Raji (cell line): ENCODE data around the gene CFAP74.

Experiments
- POLR2A ChIP-seq: IDR thresholded peaks from 2 replicates; pipeline ENCODE4 v1.6.1; 2011; ENCODE audit warnings: low read depth, low read length, control low read depth; ENCODE audit not compliant: insufficient read depth

CFAP74 gene

GRCh38 chr1:2009101-2010053, 5.8 kb upstream of the CFAP74 start:
- no peak for TF ChIP-seq POLR2A

GRCh38 chr1:2004856-2005255, 1.3 kb upstream of the CFAP74 start:
- no peak for TF ChIP-seq POLR2A

GRCh38 chr1:2001773-2002411, 1.7 kb downstream of the CFAP74 start:
- TF ChIP-seq POLR2A = no peak

GRCh38 chr1:2000850-2001249, 2.7 kb downstream of the CFAP74 start:
- TF ChIP-seq POLR2A = no peak

GRCh38 chr1:2000432-2000831, 3.2 kb downstream of the CFAP74 start:
- no peak for TF ChIP-seq POLR2A

GRCh38 chr1:1997576-1997975, 6.0 kb downstream of the CFAP74 start:
- no peak for TF ChIP-seq POLR2A

DNA sequence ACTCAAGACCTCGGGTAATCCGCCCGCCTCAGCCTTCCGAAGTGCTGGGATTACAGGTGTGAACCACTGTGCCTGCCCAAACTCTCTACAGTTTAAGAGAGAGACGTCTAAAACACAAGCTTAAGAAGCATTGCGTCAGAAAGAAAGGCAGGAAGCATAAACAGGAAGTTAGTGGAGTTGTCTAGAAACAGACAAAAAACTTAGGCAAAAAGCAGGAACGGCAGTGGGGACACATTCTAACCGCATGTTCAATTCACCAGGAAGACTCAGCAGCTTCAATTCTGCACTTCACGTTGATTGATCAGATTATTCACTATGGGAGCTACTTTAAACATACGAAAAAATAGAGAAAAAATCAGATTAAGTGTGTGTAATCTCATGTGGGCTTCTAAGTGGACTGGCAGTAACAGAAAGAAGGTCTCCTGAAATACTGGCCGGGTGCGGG, 7.4 kb downstream of the CFAP74 start:
- TF ChIP-seq POLR2A = no peak

DNA sequence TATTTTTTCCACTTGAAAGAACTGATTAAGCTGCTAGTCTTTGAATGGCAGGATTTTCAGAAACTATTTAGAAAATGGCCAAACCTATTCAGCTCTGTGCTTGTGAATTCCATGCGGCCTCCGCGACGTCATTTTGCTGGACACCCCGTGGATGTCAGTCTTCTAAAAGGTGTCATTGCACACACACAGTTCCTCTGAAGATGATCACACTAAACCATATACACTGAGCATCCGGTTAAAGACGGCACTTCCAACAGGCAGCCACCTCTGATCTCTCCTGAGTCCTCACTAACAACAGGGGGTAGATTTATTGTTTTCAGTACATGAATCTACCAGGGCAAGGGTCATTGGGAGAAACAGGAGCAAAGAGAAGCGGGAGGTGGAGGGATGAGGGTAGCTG, 9.1 kb downstream of the CFAP74 start:
- TF ChIP-seq POLR2A = no peak

DNA sequence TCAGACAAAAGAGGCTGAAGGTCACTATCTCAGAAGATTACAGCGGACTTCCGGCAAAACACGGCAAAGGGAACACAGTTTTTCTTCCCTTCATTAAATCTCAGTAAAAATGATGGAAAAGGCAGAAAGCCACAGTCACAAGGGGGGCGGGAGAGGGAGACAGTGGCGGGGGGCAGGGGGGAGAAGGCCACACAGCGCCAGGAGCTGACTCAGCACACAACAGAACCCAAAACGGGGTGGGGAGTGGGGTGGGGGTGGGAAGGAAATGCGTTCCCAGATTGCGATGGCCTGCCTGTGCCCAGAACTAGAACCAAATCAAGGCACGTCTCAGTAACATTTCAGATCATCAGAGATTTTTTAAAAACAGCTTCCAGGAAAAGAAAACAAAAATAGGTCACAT, 13.4 kb downstream of the CFAP74 start:
- no peak for TF ChIP-seq POLR2A

DNA sequence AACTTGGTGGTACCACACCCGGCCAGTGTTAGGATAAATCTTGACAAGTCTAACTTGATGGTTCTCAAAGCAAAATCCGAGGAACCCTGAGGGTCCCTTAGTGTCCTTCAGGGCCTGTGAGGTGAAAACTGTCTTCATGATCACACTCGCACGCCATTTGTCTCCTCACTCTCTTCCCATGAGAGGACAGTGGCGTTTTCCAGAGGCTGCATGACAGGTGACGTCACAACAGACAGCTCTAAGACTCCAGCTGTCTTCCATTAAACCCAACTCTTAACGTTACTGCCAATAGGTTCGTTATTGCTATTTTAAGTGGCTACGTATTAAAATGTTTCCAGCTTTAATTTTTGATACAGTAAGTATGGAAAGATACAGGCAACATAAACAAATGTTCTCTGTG, 13.8 kb downstream of the CFAP74 start:
- TF ChIP-seq POLR2A = no peak

GRCh38 chr1:1989102-1989542, 14.5 kb downstream of the CFAP74 start:
- TF ChIP-seq POLR2A = no peak

DNA sequence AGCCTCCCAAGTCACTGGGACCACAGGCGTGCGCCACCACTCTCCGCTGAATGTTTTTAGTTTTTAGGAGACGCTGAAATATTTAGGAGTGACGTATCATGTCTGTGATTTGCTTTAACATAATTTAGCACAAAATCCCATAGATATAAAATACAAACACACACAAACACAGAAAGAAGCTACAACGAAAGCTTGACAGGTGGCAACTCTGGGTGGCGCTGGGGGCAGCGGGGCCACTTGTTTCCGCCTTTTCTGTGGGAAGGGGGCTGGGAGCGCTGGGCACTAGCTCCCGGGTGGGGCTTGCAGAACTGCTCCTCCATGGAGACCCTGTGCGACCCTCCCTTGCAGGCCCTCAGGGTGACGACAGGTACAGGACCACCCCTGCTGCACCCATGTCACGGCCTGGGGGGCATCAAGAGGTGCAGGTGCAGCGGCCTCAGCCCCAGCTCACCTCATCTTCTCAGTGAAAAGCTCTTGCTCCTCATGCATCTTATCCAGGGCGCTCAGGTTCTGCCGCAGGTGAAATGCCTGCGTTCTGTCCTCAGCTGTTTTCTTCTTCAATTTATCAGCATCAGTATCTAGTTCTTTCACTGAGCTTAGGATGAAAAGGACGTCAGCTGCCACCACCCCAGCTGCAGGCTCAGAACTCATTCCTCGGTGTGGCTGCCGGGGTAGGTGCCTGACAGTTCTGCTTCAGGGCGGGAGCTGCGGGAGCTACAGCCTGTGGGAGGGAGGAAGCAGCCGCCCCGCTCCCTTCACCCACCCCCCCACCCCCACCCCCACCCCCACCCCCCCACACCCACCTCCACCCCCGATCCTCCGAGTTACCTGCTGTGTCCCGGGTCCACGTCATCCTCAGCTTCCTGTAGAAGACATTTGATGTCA, 15.3 kb downstream of the CFAP74 start:
- TF ChIP-seq POLR2A = no peak

- TF ChIP-seq POLR2A = no peak
Measured at GRCh38 chr1:1987142-1987510, 16.5 kb downstream of the CFAP74 start.

DNA sequence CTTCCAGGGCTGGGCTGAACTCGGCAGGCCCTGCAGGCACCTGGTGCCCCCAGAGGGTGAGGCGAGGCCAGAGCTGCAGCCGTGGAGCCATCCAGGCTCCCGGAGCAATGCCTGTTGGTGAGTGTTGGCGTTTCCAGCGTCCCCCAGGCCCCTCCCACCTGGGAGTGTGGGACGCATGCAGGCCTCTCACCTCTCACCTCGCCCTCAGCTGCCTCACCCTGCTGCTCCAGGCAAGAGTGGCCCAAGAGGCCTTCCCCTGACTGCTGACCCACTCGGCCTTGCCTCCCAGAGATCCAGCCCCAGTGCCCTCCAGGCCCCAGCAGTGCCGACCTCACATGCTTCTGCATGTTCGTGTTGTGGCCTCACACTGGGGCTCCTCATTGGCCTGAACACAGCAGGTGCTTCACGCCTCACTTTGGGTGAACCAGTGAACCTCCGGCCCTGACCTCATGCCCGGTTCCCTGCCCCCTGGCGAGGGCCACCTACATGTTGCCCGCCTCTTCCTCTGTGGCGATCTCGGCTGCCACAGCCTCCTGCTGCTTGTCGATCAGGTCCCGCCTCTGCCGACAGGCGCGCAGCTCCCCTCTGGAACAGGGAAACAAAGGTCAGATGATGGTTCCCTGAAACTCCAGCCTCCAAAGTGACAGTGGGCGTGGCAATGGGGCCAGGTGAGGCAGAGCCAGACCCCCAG, 17.0 kb downstream of the CFAP74 start:
- TF ChIP-seq POLR2A = no peak
